Left kidney (tissue), 8 donors: Measurements from ENCODE around the gene GPSM1. TPM values are rescaled to one million over a fixed set of nuclear protein-coding genes. Genes with fewer than 3 reads are reported as not detected.

ENCODE experiments used
- DNase-seq: peaks from one replicate; pipeline ENCODE4 v3.0.0-alpha.2; 2013
- long read RNA-seq, 8 donors: transcript quantifications; one replicate each; lab custom pipeline, GENCODE V29; 2026
- polyA plus RNA-seq: library from polyadenylated mRNA; unstranded; fragments of 120-200 nt; gene quantifications from one replicate; pipeline ENCODE4 v1.2.1, GENCODE V29; 2013; ENCODE audit not compliant: insufficient read length

GPSM1 gene, protein sequence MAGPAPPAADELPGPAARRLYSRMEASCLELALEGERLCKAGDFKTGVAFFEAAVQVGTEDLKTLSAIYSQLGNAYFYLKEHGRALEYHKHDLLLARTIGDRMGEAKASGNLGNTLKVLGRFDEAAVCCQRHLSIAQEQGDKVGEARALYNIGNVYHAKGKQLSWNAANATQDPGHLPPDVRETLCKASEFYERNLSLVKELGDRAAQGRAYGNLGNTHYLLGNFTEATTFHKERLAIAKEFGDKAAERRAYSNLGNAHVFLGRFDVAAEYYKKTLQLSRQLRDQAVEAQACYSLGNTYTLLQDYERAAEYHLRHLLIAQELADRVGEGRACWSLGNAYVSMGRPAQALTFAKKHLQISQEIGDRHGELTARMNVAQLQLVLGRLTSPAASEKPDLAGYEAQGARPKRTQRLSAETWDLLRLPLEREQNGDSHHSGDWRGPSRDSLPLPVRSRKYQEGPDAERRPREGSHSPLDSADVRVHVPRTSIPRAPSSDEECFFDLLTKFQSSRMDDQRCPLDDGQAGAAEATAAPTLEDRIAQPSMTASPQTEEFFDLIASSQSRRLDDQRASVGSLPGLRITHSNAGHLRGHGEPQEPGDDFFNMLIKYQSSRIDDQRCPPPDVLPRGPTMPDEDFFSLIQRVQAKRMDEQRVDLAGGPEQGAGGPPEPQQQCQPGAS
- polyA plus RNA-seq = 27.4 TPM
- long read RNA-seq, donor 1, transcript GPSM1-205 (14 exons, 3,633 nt) = major isoform, 8 of 34 reads
- long read RNA-seq, donor 1, partial matches to known transcripts = 25 of 34 reads
- long read RNA-seq, donor 1, other reads (novel, unspliced or antisense) = 0 of 34 reads
- long read RNA-seq, donor 2, partial matches to known transcripts = 0 of 7 reads
- long read RNA-seq, donor 2, other reads (novel, unspliced or antisense) = 0 of 7 reads
- long read RNA-seq, donor 3, partial matches to known transcripts = 5 of 7 reads
- long read RNA-seq, donor 3, other reads (novel, unspliced or antisense) = 0 of 7 reads
- long read RNA-seq, donor 4 = 0 reads
- long read RNA-seq, donor 5, transcript GPSM1-205 (14 exons, 3,633 nt) = major isoform, 5 of 7 reads
- long read RNA-seq, donor 5, partial matches to known transcripts = 0 of 7 reads
- long read RNA-seq, donor 5, other reads (novel, unspliced or antisense) = 0 of 7 reads
- long read RNA-seq, donor 6, partial matches to known transcripts = 9 of 13 reads
- long read RNA-seq, donor 6, other reads (novel, unspliced or antisense) = 0 of 13 reads
- long read RNA-seq, donor 7, transcript GPSM1-201 (3 exons, 2,114 nt) = major isoform, 5 of 36 reads
- long read RNA-seq, donor 7, partial matches to known transcripts = 27 of 36 reads
- long read RNA-seq, donor 7, other reads (novel, unspliced or antisense) = 0 of 36 reads
- long read RNA-seq, donor 8, partial matches to known transcripts = 0 of 2 reads
- long read RNA-seq, donor 8, other reads (novel, unspliced or antisense) = 0 of 2 reads

DNA sequence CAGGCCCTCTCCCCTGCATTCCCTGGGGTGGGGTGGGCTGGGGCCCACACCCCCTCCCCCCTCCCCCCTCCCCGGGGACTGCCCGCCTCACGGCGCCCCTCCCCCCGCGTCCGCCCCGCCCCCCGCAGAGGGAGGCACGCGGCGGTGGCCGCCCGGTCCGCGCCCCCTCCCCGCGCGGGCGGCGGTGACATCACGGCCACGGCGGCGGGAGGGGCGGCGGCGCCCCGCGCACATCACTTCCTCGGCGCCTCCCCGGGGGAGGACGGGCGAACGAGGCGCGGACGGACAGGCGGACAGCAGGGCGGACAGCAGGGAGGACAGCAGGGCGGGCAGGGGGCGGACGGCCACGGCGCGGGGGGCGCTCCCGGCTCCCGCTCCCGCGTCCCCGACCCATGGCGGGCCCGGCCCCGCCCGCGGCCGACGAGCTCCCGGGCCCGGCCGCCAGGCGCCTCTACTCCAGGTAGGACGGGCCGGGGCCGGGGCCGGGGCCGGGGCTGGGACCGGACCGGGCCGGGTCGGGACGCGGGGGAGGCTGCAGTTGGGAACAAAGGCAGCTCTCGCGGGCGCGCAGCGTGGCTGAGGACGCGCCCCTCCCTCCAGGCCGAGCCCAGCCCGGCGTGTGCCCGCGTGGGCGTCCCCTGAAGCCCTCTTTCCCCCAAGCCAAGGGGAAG is at the start of gene GPSM1:
GPSM1 (plus strand) TSS at position 236 of the 671 bp plus-strand sequence; CDS start at position 393, 157 bp downstream.
- no peak for DNase-seq

DNA sequence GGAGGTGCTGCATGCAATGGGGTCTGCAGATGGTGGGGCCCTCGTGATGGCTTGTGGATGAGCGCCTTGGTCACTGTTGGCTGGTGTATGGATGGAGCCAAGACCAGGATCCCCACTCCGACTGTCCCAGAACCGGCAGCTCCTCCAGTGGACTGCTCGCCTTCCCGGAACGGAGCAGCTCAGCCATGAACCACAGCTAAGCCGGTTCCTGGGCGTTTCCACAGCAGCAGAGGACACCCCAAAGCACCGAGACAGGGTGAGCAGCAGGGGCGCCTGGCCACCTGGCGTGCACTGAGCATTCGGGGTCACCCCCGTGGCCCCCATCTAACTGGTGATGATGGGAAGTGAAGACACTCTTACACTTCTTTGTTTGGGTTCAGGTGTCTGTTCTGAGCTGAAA is 49.6 kb upstream of the GPSM1 start:
- DNase-seq = no peak

DNA sequence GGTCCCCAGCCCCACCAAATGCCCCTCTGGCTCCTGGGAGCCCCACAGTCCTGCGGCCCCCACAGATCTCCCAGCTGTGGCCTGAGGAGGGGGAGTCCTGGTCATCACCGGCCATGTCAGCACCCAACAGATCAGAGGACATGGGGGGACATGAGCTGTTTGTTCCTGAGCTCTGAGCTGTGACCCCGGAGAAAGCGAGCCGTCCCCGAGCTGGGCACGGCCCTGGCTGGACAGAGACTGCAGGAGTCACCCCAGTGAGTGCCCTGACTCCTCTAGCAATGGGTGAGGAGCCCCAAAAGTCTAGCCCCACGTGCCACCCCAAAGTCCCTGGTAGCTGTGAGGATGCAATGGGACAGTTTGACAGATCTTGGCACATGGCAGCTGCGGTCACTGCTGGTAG is 49.1 kb upstream of the GPSM1 start:
- no peak for DNase-seq

DNA sequence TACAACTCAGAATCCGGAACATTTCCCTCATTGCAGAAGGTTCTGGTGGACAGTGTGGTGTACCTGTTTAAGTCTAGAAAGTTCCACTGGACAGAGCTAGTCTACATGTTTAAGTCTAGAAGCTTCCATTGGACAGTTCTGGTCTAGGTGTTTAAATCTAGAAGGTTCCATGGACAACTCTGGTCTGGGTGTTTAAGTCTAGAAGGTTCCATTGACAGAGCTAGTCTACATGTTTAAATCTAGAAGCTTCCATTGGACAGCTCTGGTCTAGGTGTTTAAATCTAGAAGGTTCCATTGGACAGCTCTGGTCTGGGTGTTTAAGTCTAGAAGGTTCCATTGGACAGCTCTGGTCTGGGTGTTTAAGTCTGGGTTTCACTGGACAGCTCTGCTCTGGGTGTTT is 48.4 kb upstream of the GPSM1 start:
- no peak for DNase-seq

DNA sequence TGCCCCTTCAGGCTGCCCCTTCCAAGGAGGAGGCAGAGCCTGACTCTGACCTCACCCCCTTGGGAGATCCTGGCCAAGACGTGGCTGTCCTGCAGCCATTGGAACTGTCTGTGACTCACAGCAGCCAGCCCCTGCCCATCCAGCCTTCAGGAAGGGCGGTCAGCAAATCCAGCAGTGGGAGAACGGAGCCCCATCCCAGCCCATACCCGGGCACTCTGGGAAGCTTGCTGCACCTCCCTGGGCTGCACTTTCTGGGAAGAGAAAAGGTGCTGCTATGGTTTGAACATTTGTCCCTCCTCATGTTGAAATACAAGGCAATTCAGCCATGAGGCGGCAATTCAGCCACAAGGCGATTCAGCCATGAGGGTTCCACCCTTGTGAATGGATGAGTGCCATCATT is 47.9 kb upstream of the GPSM1 start:
- DNase-seq = no peak

DNA sequence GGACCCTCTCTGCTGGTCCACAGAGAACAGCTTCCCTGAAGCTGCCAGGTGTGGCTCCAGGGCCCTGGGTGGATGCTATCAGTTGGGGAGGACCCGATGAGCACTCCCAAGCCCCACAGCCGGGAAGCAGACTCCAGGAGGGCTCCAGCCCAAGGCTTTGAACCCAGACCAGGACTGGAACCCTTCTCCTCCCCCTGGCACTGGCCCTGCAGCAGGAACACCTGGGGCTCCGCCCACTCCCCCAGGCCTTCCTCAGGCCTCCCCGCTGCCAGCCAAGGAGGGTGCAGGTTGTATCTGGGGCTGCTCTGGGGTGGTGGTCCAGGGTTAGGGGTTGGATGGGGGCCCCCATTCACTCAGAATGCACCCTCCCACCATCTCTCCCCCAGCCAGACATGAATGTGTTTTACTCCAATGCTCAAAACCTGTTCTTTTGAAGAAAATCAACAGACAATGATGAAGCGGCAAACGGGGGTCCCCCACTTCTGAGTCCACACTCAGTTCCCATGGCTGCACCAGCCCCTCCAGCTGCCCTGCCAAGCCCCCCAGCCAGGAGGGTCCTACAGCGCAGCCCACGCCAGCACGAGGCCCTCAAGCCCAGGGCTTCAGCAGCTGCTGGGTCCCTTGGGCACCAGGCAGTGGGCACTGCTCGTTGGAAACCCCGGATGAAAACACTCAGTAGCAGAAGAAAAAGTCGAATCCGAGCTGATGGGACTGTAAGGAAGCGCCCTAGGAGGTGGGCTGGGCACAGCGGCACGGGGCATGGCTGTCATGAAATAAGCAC is 46.6 kb upstream of the GPSM1 start:
- no peak for DNase-seq

DNA sequence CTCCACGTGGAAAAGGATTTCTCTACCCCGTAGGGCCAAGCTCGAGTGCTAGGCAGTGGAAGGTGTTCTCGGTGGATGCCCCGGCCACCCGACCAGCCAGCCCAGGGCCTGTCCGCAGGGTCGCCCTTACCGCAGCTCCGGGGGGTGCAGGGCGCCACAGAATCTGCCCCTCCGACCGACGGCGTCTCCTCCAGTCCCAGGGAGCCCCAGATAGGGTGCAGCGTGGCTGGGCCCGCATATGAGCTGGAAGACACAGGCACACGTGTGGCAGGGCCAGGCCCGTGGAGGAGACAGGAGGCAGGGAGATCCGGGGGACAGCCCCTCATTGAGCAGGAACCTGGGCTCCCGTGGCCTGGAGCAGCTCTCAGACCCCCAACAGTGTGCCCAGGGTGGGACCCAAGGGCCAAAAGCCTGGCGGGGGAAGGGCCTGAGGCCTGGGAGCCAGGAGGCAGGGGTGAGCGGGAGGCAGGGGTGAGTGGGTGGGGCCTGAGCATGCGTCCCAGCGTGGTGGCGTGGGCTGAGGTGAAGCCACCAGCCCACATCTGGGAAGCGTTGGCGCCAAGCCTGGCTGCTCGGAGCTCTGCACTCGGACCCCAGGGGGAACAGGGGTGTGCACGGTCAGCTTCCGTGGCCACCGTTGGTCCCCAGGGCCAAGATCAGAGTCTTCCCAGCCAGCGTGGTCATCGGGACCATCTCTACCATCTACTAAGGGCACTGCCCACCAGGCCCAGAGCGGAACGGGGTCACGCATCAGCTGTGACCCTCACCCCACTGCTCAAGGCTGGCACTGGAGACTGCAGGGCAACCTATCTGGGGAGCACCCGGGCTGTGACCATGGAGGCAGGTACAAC is 45.7 kb upstream of the GPSM1 start:
- DNase-seq = no peak

DNA sequence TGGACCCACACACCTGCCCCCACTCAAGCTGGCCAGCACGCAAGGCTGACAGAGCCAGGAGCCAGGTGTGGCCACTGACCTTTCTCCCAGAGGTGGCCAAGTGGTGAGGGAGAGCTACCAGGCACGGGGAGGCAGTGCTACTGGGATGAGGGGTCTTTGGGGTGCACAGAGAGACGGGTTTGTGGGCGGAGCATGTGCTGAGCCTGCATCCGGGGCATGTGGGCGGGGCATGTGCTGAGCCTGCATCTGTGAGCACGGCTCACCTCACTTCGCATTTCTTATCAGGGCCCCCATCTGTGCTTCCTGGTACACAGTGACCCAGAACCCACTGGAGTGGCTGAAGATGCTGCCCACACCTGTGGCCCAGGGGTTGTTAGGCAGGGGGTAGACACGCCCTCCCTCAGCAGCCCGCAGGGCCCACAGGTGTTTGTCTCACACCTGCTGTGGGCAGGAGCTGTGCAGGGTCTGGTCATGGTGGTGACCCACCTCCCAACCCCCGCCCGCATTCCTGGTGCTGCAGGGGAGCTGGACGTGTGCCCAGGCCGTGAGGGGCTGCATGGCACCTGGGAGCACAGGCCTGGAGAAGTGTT is 45.0 kb upstream of the GPSM1 start:
- DNase-seq = no peak

DNA sequence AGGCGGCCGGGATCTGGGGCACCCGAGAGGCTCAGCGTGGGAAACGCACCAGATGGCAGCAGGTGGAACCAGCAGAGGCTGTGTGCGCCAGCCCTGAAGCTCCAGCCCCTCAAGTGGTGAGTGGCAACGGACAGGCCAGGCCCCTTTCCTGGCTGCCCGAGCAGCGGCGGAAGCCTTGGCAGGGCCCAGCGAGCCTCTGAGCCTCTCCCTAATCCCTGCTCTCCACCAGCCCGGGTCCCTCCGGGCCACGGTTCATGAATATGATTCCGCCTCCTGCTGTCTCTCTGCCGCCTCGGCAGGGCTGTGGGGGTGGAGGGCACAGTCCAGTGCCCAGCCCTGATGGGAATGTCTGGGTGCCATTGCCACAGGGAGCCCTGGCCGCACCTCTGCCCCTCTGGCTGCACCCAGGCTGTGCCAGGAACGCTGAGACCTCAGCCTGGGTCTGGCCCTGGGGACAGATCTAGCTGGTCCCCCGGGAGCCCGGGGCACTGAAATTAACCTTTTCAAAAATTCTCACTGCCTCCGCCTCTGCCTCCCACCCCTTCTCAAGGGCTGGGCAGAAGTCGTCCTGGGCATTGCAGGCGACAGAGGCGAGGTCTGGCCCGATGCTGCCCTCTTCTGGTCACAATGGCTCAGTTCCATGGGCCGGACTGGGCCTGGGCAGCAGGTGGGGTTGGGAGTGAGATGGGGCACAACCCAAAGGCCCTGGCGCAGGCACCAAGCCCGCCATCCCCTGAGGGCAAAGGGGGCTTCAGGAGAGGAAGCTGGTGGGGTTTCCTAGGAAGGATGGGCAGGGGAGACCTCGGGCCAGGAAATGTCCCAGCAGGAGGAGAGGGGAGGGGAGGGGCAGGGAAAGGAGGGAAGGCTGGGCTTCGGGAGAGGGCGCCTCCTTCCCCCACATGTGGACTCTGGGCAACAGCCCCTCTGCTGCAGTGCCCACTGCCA is 43.8 kb upstream of the GPSM1 start:
- peak; percentile 72 for DNase-seq

DNA sequence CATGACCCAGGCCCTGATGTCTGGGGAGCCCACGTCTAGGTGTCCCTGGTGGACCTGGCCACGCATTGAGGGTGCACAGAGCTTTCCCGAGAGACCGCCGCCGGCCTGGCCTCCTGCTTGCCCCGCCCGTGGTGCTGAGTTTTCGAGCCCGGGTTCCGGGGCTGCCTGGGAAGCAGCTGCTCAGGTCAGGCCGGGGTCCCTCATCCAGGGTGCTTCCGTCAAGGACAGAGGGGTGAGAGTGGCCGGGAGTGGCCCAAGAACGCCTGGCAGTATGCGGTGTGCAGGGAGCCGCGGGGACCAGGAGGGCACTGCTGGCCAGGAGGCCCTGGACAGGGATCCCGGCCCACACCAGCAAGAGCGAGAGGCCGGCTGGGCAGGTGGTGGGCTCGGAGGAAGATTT is 43.0 kb upstream of the GPSM1 start:
- DNase-seq = no peak

DNA sequence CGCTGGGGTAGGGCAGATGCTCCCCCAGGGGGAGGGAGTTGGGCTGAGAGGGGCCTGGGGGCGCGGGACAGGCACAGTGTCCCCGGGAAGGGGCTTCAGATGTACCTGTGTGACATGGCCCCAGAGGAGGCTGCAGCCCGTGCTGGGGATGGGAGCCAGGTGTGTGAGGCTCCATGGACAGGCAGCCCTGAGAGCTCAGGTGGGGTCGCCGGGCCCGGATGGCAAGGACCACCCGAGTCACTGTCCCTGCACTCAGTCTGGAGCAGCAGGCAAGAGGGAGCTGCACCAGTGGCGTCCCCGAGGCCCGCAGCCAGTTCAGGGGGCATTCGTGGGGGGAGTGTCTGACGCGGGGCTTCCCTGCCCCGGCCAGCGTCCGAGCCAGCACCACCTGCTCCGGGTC is 42.4 kb upstream of the GPSM1 start:
- DNase-seq = no peak

DNA sequence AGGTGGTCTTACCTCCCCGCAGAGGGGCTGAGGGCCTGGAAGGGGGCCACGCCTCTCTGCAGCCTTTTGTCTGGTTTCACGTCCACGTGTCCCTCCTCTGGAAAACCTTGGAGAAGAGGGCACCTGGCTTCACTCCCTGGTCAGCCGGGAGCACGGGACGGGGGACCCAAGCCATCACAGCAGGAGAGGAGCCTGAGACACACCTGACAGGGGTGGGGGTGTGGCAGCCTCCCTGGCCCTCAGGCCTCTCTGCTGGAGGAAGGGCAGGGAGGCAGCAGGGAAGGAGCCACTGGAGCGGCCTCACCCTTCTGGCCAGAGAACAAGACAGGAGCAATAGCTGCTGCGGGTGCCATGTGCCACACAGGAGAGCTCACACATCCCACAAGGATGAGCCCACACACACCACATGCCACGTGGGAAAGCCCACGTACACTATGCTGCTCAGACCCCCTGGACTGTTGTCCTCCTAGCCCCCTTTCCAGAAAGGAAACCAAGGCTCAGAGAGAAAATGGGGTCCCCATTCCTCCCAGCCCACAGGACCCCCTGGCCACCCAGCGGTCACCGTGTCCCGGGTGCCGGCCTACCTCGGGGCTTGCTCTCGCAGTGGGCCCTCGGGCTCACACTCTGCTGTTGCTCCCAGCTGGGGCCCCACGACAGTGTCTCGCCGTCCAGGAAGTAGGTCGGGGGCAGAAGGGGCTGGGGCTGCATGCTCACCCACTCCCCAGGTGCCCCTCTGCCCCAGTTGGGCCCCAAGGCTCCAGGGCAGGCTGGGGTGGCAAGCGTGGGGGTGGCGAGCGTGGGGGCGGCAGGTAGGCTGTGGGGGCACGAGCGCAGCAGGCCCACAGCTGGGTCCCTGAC is 41.6 kb upstream of the GPSM1 start:
- no peak for DNase-seq

DNA sequence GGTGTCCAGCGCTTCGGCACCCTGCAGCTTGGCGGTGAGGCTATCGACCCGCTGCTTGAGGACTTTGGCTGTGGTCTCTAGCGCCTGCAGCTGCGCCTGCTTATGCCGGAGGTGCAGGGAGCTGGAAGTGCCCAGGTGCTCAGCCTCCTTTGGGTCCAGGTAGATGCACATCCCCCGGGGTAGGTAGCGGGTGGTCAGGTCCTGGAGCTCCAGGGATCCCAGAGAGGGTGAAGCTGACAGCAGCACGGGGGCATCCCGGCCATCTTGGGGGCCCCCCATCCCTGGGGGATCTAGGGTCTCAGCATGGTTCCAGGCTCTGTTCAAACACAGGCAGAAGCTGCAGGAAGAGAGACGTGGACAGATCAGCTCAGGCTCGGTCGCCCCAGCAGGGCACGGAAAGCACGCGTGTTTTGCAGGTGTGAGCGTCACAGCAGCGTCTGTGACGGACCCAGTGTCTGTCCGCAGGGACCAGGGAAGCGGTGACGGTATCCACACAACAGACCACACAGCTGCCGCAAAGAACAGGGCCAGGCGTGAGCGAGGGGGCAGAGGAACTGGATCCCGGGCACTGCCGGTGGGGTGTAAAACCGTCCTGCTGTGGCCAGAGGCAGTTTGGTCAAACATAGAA is 40.9 kb upstream of the GPSM1 start:
- no peak for DNase-seq

DNA sequence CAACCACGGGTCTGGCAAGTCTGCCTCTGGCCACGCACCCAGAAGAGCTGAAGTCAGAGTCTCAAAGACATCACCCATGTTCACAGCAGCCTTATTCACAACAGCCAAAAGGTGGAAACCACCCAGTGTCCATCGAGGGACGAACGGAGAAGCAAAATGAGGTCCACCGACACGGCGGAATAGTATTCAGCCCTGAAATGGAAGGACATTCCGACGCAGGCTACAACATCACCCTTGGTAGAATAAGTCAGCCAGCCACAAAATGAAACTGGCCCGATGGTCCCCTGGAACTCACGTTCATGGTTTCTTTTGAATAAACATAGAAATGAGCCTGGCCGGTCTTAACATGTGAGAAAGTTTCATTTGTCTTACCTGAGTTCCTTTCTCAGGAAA is 40.4 kb upstream of the GPSM1 start:
- DNase-seq = no peak

DNA sequence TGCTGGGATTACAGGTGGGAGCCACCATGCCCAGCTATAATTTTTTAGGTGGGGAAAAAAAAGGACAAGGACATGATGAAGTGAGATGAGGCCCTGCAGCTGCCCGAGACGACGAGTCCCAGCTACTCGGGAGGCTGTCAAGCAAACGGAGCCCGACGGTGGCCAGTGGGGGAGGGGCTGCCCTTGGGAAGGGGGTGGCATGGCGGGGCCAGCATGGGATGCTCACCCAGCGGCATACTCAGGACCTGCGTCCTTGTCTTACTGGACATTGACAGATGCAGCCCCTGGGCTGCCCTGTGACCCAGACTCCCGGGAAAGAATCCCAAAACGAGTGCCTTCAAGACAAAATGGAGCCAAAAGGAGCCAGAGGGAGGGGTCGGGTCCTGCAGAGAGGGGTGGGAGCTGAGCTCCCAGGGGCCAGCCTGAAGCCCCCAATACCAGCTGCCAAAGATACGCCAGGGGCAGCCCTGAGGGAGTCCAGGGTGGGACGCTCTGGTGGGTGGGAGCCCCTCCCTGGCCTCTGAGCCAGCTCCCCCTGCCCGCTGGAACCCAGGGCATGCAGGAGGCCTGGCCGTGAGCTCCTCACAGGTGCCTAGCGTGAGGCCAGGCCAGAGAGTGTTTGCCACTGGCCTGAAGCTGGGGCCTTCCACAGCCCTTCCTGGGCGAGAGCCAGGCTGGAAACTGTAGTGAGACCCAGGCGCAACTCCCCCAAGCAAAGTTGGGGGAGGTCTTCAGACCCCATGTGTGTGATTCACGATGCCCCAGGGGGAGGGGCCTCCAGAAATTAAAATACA is 39.2 kb upstream of the GPSM1 start:
- no peak for DNase-seq
